ENCODE results near the gene CCL5.

- no peak for TF ChIP-seq EZH2 (IDR thresholded peaks at IDR 0.05)
- no peak for TF ChIP-seq POLR2AphosphoS5 (IDR thresholded peaks at IDR 0.05; ENCODE audit: borderline replicate concordance, low read depth, low read length)
These were observed 40.1 kb upstream of the CCL5 start for GRCh38 chr17:35920229-35920628.

Data from SK-N-MC (cell line).